Smooth muscle cell of the brain vasculature (primary cell): ENCODE results near the gene NOXA1.

Experiments used
- DNase-seq: peaks from one replicate; pipeline ENCODE4 v3.0.0-alpha.2; 2012; ENCODE audit warnings: low read depth, low spot score

Gene NOXA1

GRCh38 chr9:137452761-137453642, 29.8 kb downstream of the NOXA1 start:
- no peak for DNase-seq

- DNase-seq = peak; percentile 40
Observed at GRCh38 chr9:137453643-137454081, 30.5 kb downstream of the NOXA1 start.

GRCh38 chr9:137454145-137454596, 31.0 kb downstream of the NOXA1 start:
- DNase-seq = no peak

- DNase-seq = no peak
Observed at GRCh38 chr9:137454597-137455358, 31.6 kb downstream of the NOXA1 start.

GRCh38 chr9:137455359-137455991, 32.3 kb downstream of the NOXA1 start:
- DNase-seq = no peak

GRCh38 chr9:137456061-137456863, 33.1 kb downstream of the NOXA1 start:
- peak; percentile 72 for DNase-seq

GRCh38 chr9:137456864-137457405, 33.7 kb downstream of the NOXA1 start:
- no peak for DNase-seq

GRCh38 chr9:137457406-137458193, 34.4 kb downstream of the NOXA1 start:
- no peak for DNase-seq

- DNase-seq = no peak
Observed at GRCh38 chr9:137458194-137459151, 35.3 kb downstream of the NOXA1 start.

- DNase-seq = peak; percentile 65
Observed at GRCh38 chr9:137459152-137459600, 36.0 kb downstream of the NOXA1 start, which contains the start of gene NSMF. Gene NSMF (minus strand): TSS chr9:137459334. CDS start chr9:137459102, 232 bp downstream.

- no peak for DNase-seq
Observed at GRCh38 chr9:137459601-137460362, 36.6 kb downstream of the NOXA1 start.

- DNase-seq = no peak
Observed at GRCh38 chr9:137460363-137461315, 37.4 kb downstream of the NOXA1 start.

- DNase-seq = no peak
Observed at GRCh38 chr9:137461316-137461662, 38.1 kb downstream of the NOXA1 start.

GRCh38 chr9:137461663-137462395, 38.6 kb downstream of the NOXA1 start:
- no peak for DNase-seq

GRCh38 chr9:137462396-137462985, 39.3 kb downstream of the NOXA1 start:
- DNase-seq = no peak
